Osteoblast (primary cell): Measurements from ENCODE around the gene ABCC1. TPM values are rescaled to one million over a fixed set of nuclear protein-coding genes. Genes with fewer than 3 reads are reported as not detected.

ENCODE experiments used
- DNase-seq: peaks from one replicate; pipeline ENCODE4 v3.0.0; 2011; ENCODE audit warnings: low spot score, mixed read lengths; ENCODE audit not compliant: insufficient read length; ENCODE audit errors: missing footprints
- H2AFZ ChIP-seq: 2 replicates; pipeline ENCODE4 v1.6.0; 2011; ENCODE audit warnings: mild to moderate bottlenecking, low read length
- H3K27ac ChIP-seq: 2 replicates; pipeline ENCODE4 v1.5.1; 2011; ENCODE audit warnings: mild to moderate bottlenecking, low read depth, low read length, moderate library complexity
- H3K27me3 ChIP-seq: 2 replicates; pipeline ENCODE4 v1.6.0; 2012; ENCODE audit warnings: mild to moderate bottlenecking, control low read depth, inconsistent platforms, low read length, moderate library complexity; ENCODE audit not compliant: insufficient read depth
- H3K36me3 ChIP-seq: 2 replicates; pipeline ENCODE4 v1.5.1; 2011; ENCODE audit warnings: mild to moderate bottlenecking, low read length, control low read depth, moderate library complexity; ENCODE audit not compliant: insufficient read depth
- H3K4me1 ChIP-seq: 2 replicates; pipeline ENCODE4 v1.5.1; 2011; ENCODE audit warnings: mild to moderate bottlenecking, low read length, control low read depth, moderate library complexity; ENCODE audit not compliant: insufficient read depth
- H3K4me2 ChIP-seq: 2 replicates; pipeline ENCODE4 v1.6.0; 2011; ENCODE audit warnings: mild to moderate bottlenecking, low read length; ENCODE audit not compliant: insufficient read depth
- H3K4me3 ChIP-seq: fragments of 200-600 bp; sonication (generic); 3 replicates; pipeline ENCODE4 v1.5.1; 2012; ENCODE audit warnings: mild to moderate bottlenecking, low read length, inconsistent platforms; ENCODE audit not compliant: insufficient read depth
- H3K79me2 ChIP-seq: 2 replicates; pipeline ENCODE4 v1.6.0; 2012; ENCODE audit warnings: mild to moderate bottlenecking, low read length, control low read depth, inconsistent platforms; ENCODE audit not compliant: insufficient read depth
- H3K9me3 ChIP-seq: 2 replicates; pipeline ENCODE4 v1.5.1; 2011; ENCODE audit warnings: low read depth, low read length, control low read depth
- H4K20me1 ChIP-seq: 2 replicates; pipeline ENCODE4 v1.6.0; 2012; ENCODE audit warnings: mild to moderate bottlenecking, low read length, control low read depth; ENCODE audit not compliant: insufficient read depth
- CTCF ChIP-seq: IDR thresholded peaks from 2 replicates; pipeline ENCODE4 v1.5.1; 2011; ENCODE audit warnings: mild to moderate bottlenecking, low read depth, low read length, moderate library complexity; ENCODE audit errors: extremely low read depth
- total RNA-seq: library from RNA; depleted of rRNA; stranded (reverse); fragments of >200 nt; gene quantifications from 2 replicates; pipeline ENCODE4 v1.2.3, GENCODE V29; 2012

ABCC1 gene
- total RNA-seq, 1 donor, result 33.7 TPM

DNA sequence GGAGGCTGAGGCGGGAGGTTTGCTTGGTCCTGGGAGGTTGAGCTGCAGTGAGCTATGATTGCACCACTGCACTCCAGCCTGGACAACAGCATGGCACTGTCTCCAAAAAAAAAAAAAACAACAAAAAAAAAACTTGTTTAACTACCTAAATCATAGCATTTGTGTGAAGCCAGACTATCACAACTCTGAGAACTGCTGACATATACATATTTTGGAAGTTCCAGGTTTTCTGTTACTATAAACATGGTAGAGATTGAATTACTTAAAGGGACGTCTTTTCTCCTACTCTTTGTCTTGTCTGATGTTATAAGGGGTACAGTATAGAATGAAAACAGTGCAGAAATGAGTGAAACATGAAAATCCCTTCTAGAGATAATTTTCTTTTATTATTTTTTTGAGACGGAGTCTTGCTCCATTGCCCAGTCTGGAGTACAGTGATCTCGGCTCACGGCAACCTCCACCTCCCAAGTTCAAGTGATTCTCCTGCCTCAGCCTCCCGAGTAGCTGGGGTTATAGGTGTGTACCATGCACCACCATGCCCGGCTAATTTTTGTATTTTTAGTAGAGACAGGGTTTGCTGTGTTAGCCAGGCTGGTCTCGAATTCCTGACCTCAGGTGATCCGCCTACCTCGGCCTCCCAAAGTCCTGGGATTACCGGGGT is 18.4 kb downstream of the ABCC1 start:
- no peak for DNase-seq

GRCh38 chr16:15970202-15970601 is 20.8 kb downstream of the ABCC1 start:
- Histone ChIP-seq H3K4me3 (no peak overlapping the region), H2AFZ (no peak overlapping the region), H4K20me1 (peaks cover 19% of the 10 kb centered on the region), H3K4me1 (peaks cover 11% of the 10 kb centered on the region), H3K27ac (no peak overlapping the region), H3K4me2 (no peak overlapping the region), H3K27me3 (no peaks in the 10 kb centered on the region), H3K9me3 (no peaks in the 10 kb centered on the region), H3K79me2 (peaks cover 93% of the 10 kb centered on the region), H3K36me3 (no peaks in the 10 kb centered on the region)
- DNase-seq, result no peak
- no peak for TF ChIP-seq CTCF

More for the DNA sequence above, 18.4 kb downstream of the ABCC1 start:
- H4K20me1 ChIP-seq, result peaks cover 26% of the 10 kb centered on the region
- TF ChIP-seq CTCF, result no peak
- no peaks in the 10 kb centered on the region for H3K9me3 ChIP-seq
- no peak overlapping the region for H2AFZ ChIP-seq
- peaks cover 11% of the 10 kb centered on the region for H3K4me1 ChIP-seq
- H3K36me3 ChIP-seq, result no peaks in the 10 kb centered on the region
- H3K27me3 ChIP-seq, result no peaks in the 10 kb centered on the region
- peaks cover 91% of the 10 kb centered on the region for H3K79me2 ChIP-seq
- H3K27ac ChIP-seq, result no peak overlapping the region
- no peak overlapping the region for H3K4me3 ChIP-seq
- H3K4me2 ChIP-seq, result no peak overlapping the region

GRCh38 chr16:15970743-15971439 is 21.5 kb downstream of the ABCC1 start:
- no peak for TF ChIP-seq CTCF
- no peak for DNase-seq
- Histone ChIP-seq H3K4me1 (peaks cover 11% of the 10 kb centered on the region), H3K36me3 (no peaks in the 10 kb centered on the region), H4K20me1 (peaks cover 14% of the 10 kb centered on the region), H2AFZ (no peak overlapping the region), H3K4me2 (no peak overlapping the region), H3K4me3 (no peak overlapping the region), H3K79me2 (peaks cover 94% of the 10 kb centered on the region), H3K9me3 (no peaks in the 10 kb centered on the region), H3K27ac (no peak overlapping the region), H3K27me3 (no peaks in the 10 kb centered on the region)

DNA sequence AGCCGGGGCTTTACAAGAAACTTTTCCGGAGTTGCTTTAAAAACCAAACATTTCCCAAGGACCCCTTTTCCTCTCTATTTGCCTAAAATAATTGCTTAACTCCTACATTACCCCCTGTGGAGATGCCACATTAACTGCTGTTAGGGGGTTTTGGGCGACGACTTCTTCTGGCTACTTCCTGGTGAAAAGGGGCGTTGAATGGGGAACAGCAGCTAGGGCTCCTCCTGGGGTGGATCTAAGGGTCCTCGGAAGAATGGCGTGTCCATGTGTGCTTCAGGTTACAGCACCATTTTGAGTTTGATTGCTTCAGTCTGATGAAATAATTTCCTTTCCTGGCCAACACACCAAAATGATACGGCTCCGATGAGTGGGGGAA is 22.0 kb downstream of the ABCC1 start:
- H3K27ac ChIP-seq, result no peak overlapping the region
- no peak for DNase-seq
- no peak overlapping the region for H3K4me2 ChIP-seq
- no peaks in the 10 kb centered on the region for H3K27me3 ChIP-seq
- H3K36me3 ChIP-seq, result no peaks in the 10 kb centered on the region
- H3K79me2 ChIP-seq, result peaks cover 95% of the 10 kb centered on the region
- H3K4me3 ChIP-seq, result no peak overlapping the region
- peaks cover 12% of the 10 kb centered on the region for H3K4me1 ChIP-seq
- H4K20me1 ChIP-seq, result peaks cover 10% of the 10 kb centered on the region
- no peak for TF ChIP-seq CTCF
- no peak overlapping the region for H2AFZ ChIP-seq
- H3K9me3 ChIP-seq, result no peaks in the 10 kb centered on the region
